Measurements from ENCODE around the gene TMOD2.

- TF ChIP-seq SUZ12 (IDR thresholded peaks at IDR 0.05; ENCODE audit: extremely low read depth, insufficient read depth, insufficient read length): no peak
- TF ChIP-seq YY1 (IDR thresholded peaks at IDR 0.05; ENCODE audit: insufficient read depth, insufficient read length): no peak
Measured at GRCh38 chr15:51809457-51809856, 58.1 kb downstream of the TMOD2 start.
